Right atrium auricular region (tissue), 2 donors: ENCODE results near the gene MRPL55. TPM values are rescaled to one million over a fixed set of nuclear protein-coding genes. Genes with fewer than 3 reads are reported as not detected.

ENCODE experiments used
- DNase-seq: peaks from one replicate; pipeline ENCODE4 v3.0.0-alpha.2; 2019; ENCODE audit warnings: low spot score
- H3K27ac ChIP-seq, 2 donors: fragments of 200-600 bp; sonication (generic); 1 replicate in 1 of 2; 2 replicates in 1 of 2; pipeline ENCODE4 v1.5.1; 2016 to 2019
- H3K27me3 ChIP-seq, 2 donors: fragments of 200-600 bp; sonication (generic); one replicate each; pipeline versions ENCODE4 v1.5.1 to v1.6.0; 2017 to 2019
- H3K36me3 ChIP-seq: fragments of 200-600 bp; sonication (generic); one replicate; pipeline ENCODE4 v1.5.1; 2016
- H3K4me1 ChIP-seq, 2 donors: fragments of 200-600 bp; sonication (generic); one replicate each; pipeline versions ENCODE4 v1.5.1 to v1.6.0; 2017 to 2019
- H3K4me3 ChIP-seq, 2 donors: fragments of 200-600 bp; sonication (generic); 1 replicate in 1 of 2; 2 replicates in 1 of 2; pipeline ENCODE4 v1.5.1; 2017 to 2019; ENCODE audit warnings: mild to moderate bottlenecking in 1 of 2, moderate library complexity in 1 of 2
- H3K9me3 ChIP-seq, 2 donors: fragments of 200-600 bp; sonication (generic); one replicate each; pipeline ENCODE4 v1.5.1; 2019
- CTCF ChIP-seq, 2 donors: fragments of 200-600 bp; sonication (generic); IDR thresholded peaks; one replicate each; pipeline ENCODE4 v1.5.1; 2019; ENCODE audit warnings: antibody characterized with exemption in 2 of 2
- total RNA-seq, 2 donors: library from RNA; depleted of rRNA; stranded (reverse); fragments of >200 nt; gene quantifications; one replicate each; pipeline ENCODE4 v1.1.0, GENCODE V29; 2016

Gene MRPL55
- total RNA-seq, 2 donors from 2014 or later = 76.6 to 81.2 TPM

GRCh38 chr1:228071839-228072657 is 37.1 kb downstream of the MRPL55 start:
- Histone ChIP-seq H3K9me3 (no peaks in the 10 kb centered on the region), H3K27ac (no peak overlapping the region), H3K4me1 (no peaks in the 10 kb centered on the region), H3K4me3 (no peak overlapping the region), H3K36me3 (no peaks in the 10 kb centered on the region), H3K27me3 (peaks cover 0 to 4% of the 10 kb centered on the region in 2 donors)
- DNase-seq = no peak
- no peak for TF ChIP-seq CTCF (IDR thresholded peaks at IDR 0.05)

- H3K27me3 ChIP-seq = peaks cover 0 to 5% of the 10 kb centered on the region in 2 donors
- DNase-seq = no peak
- no peak overlapping the region for H3K4me3 ChIP-seq
- no peaks in the 10 kb centered on the region for H3K9me3 ChIP-seq
- H3K4me1 ChIP-seq = no peaks in the 10 kb centered on the region
- no peak overlapping the region for H3K27ac ChIP-seq
- no peaks in the 10 kb centered on the region for H3K36me3 ChIP-seq
- TF ChIP-seq CTCF (IDR thresholded peaks at IDR 0.05) = no peak
Observed at GRCh38 chr1:228070851-228071250, 38.2 kb downstream of the MRPL55 start.

- Histone ChIP-seq H3K36me3 (no peaks in the 10 kb centered on the region), H3K9me3 (no peaks in the 10 kb centered on the region), H3K27me3 (peaks cover 0 to 12% of the 10 kb centered on the region in 2 donors), H3K4me3 (no peak overlapping the region), H3K27ac (no peak overlapping the region), H3K4me1 (no peaks in the 10 kb centered on the region)
- TF ChIP-seq CTCF (IDR thresholded peaks at IDR 0.05) = no peak
- DNase-seq = no peak
Observed at GRCh38 chr1:228070173-228070572, 38.9 kb downstream of the MRPL55 start.

- Histone ChIP-seq H3K27me3 (peaks cover 0 to 15% of the 10 kb centered on the region in 2 donors), H3K9me3 (no peaks in the 10 kb centered on the region), H3K36me3 (no peaks in the 10 kb centered on the region), H3K4me3 (no peak overlapping the region), H3K27ac (no peak overlapping the region), H3K4me1 (no peaks in the 10 kb centered on the region)
- no peak for DNase-seq
- no peak for TF ChIP-seq CTCF (IDR thresholded peaks at IDR 0.05)
Observed at GRCh38 chr1:228068359-228068758, 40.7 kb downstream of the MRPL55 start.

GRCh38 chr1:228066891-228067654 is 42.0 kb downstream of the MRPL55 start:
- no peak for TF ChIP-seq CTCF (IDR thresholded peaks at IDR 0.05)
- no peaks in the 10 kb centered on the region for H3K36me3 ChIP-seq
- no peak for DNase-seq
- H3K4me3 ChIP-seq = no peak overlapping the region
- H3K9me3 ChIP-seq = no peaks in the 10 kb centered on the region
- peaks cover 0 to 15% of the 10 kb centered on the region in 2 donors for H3K27me3 ChIP-seq
- no peak overlapping the region for H3K27ac ChIP-seq
- no peaks in the 10 kb centered on the region for H3K4me1 ChIP-seq
